Gastrocnemius medialis (tissue), 4 donors: ENCODE measurements around the gene EPHA4.

Experiments used
- POLR2A ChIP-seq, 2 donors: fragments of 450-650 bp; IDR thresholded peaks; one replicate each; pipeline ENCODE4 v1.6.1; 2017; ENCODE audit warnings: antibody characterized with exemption in 2 of 2, mild to moderate bottlenecking in 2 of 2, moderate library complexity in 2 of 2
- TF ChIP-seq, protein P1 (sequence below), 5 experiments: fragments of 450-650 bp in 3 of 5; fragments of 200-600 bp in 2 of 5; sonication (generic) in 2 of 5; IDR thresholded peaks in 4 of 5; conservative IDR thresholded peaks in 1 of 5; 1 replicate in 4 of 5; 2 replicates in 1 of 5; pipeline ENCODE4 v1.5.1; 2016 to 2019; ENCODE audit warnings: antibody characterized with exemption in 5 of 5, mild to moderate bottlenecking in 3 of 5, moderate library complexity in 3 of 5

GRCh38 chr2:221447310-221447709, 124.8 kb downstream of the EPHA4 start:
- TF ChIP-seq, protein P1, sequence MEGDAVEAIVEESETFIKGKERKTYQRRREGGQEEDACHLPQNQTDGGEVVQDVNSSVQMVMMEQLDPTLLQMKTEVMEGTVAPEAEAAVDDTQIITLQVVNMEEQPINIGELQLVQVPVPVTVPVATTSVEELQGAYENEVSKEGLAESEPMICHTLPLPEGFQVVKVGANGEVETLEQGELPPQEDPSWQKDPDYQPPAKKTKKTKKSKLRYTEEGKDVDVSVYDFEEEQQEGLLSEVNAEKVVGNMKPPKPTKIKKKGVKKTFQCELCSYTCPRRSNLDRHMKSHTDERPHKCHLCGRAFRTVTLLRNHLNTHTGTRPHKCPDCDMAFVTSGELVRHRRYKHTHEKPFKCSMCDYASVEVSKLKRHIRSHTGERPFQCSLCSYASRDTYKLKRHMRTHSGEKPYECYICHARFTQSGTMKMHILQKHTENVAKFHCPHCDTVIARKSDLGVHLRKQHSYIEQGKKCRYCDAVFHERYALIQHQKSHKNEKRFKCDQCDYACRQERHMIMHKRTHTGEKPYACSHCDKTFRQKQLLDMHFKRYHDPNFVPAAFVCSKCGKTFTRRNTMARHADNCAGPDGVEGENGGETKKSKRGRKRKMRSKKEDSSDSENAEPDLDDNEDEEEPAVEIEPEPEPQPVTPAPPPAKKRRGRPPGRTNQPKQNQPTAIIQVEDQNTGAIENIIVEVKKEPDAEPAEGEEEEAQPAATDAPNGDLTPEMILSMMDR (IDR thresholded peaks at IDR 0.05 in 4 of 5, conservative IDR thresholded peaks at IDR 0.05 in 1 of 5): no peak
- TF ChIP-seq POLR2A (IDR thresholded peaks at IDR 0.05): no peak
